Astrocyte of the cerebellum (primary cell): ENCODE results near the gene TMED6.

Experiments used
- DNase-seq: peaks from one replicate; pipeline ENCODE4 v3.0.0-alpha.2; 2011; ENCODE audit warnings: low read depth
- H3K4me3 ChIP-seq: 2 replicates; pipeline ENCODE4 v1.5.1; 2011; ENCODE audit warnings: mild to moderate bottlenecking, low read depth, low read length, moderate library complexity
- CTCF ChIP-seq: IDR thresholded peaks from 2 replicates; pipeline ENCODE4 v1.5.1; 2012; ENCODE audit warnings: low read length, low read depth, moderate library complexity, mild to moderate bottlenecking; ENCODE audit errors: missing control alignments
- in situ Hi-C: cut with HindIII; loops from 2 replicates; pipeline ENCODE4 v1.10.0; 2017; ENCODE audit warnings: low sequenced_read_pairs

TMED6 gene

GRCh38 chr16:69378036-69378435 is 26.4 kb upstream of the TMED6 start:
- no peak for TF ChIP-seq CTCF
- no peak for DNase-seq
- no peak overlapping the region for H3K4me3 ChIP-seq
- in situ Hi-C loops: no loop called here

- in situ Hi-C loops: no loop called here
Observed at GRCh38 chr16:69376393-69377059, 24.9 kb upstream of the TMED6 start.

GRCh38 chr16:69373019-69373418 is 21.4 kb upstream of the TMED6 start:
- TF ChIP-seq CTCF: no peak
- no peak overlapping the region for H3K4me3 ChIP-seq
- DNase-seq: no peak
- in situ Hi-C loops: no loop called here

More at GRCh38 chr16:69376393-69377059, 24.9 kb upstream of the TMED6 start:
- H3K4me3 ChIP-seq: no peak overlapping the region
- DNase-seq: no peak
- no peak for TF ChIP-seq CTCF

GRCh38 chr16:69371564-69371963 is 20.0 kb upstream of the TMED6 start:
- no peak for DNase-seq
- no peak overlapping the region for H3K4me3 ChIP-seq
- in situ Hi-C loops: no loop called here
- no peak for TF ChIP-seq CTCF

GRCh38 chr16:69368866-69369265 is 17.3 kb upstream of the TMED6 start:
- in situ Hi-C loops: no loop called here

GRCh38 chr16:69367980-69368379 is 16.4 kb upstream of the TMED6 start:
- in situ Hi-C loops: no loop called here
- no peak overlapping the region for H3K4me3 ChIP-seq
- DNase-seq: no peak
- TF ChIP-seq CTCF: no peak

More at GRCh38 chr16:69368866-69369265, 17.3 kb upstream of the TMED6 start:
- TF ChIP-seq CTCF: no peak
- no peak for DNase-seq
- H3K4me3 ChIP-seq: no peak overlapping the region
